ENCODE results near the gene OGG1.

DNA sequence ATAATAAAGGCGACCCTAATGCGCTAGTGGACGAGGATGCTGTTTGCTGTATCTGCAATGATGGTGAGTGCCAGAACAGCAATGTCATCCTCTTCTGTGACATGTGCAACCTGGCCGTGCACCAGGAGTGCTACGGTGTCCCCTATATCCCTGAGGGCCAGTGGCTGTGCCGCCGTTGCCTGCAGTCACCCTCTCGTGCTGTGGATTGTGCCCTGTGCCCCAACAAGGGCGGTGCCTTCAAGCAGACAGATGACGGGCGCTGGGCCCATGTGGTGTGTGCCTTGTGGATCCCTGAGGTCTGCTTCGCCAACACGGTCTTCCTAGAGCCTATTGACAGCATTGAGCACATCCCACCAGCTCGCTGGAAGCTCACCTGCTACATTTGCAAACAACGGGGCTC, 10.6 kb upstream of the OGG1 start:
- no peak for TF ChIP-seq POLR2A (IDR thresholded peaks at IDR 0.05)
- TF ChIP-seq, protein P1, sequence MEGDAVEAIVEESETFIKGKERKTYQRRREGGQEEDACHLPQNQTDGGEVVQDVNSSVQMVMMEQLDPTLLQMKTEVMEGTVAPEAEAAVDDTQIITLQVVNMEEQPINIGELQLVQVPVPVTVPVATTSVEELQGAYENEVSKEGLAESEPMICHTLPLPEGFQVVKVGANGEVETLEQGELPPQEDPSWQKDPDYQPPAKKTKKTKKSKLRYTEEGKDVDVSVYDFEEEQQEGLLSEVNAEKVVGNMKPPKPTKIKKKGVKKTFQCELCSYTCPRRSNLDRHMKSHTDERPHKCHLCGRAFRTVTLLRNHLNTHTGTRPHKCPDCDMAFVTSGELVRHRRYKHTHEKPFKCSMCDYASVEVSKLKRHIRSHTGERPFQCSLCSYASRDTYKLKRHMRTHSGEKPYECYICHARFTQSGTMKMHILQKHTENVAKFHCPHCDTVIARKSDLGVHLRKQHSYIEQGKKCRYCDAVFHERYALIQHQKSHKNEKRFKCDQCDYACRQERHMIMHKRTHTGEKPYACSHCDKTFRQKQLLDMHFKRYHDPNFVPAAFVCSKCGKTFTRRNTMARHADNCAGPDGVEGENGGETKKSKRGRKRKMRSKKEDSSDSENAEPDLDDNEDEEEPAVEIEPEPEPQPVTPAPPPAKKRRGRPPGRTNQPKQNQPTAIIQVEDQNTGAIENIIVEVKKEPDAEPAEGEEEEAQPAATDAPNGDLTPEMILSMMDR (IDR thresholded peaks at IDR 0.05): no peak
